ENCODE measurements around the gene RNF31.

The RNF31 gene

GRCh38 chr14:24113801-24114531 lies 33.3 kb upstream of the RNF31 start:
- Histone ChIP-seq H3K27ac (replicated peaks) (peak overlapping the region; percentile 97), H3K4me3 (replicated peaks; ENCODE audit: insufficient read depth, low read length) (peak overlapping the region; percentile 65), H3K27me3 (ENCODE audit: insufficient read depth, poor library complexity, severe bottlenecking) (no peaks in the 10 kb centered on the region)
- peak; percentile 78 for TF ChIP-seq GABPA (IDR thresholded peaks at IDR 0.05; ENCODE audit: low read depth)
- no peak for TF ChIP-seq CTCF (IDR thresholded peaks at IDR 0.05; ENCODE audit: insufficient read depth, low read length)
- peak; percentile 76; the same call in 1 of the 2 replicates for TF ChIP-seq POLR2AphosphoS5 (IDR thresholded peaks at IDR 0.05; ENCODE audit: low read depth)
- 0 out of 2 replicates have a peak, but pooled peaks have one; percentile 8 for TF ChIP-seq SPI1 (IDR thresholded peaks at IDR 0.05; ENCODE audit: borderline replicate concordance, low read depth)
- peak; percentile 47 for TF ChIP-seq REST (IDR thresholded peaks at IDR 0.05; ENCODE audit: insufficient replicate concordance, low read depth)
- DNase-seq (ENCODE audit: low read depth in 1 of 2, low spot score in 1 of 2), result peak; percentile 79 to 93

- peak; percentile 99 to 100 for DNase-seq (ENCODE audit: low read depth in 1 of 2, low spot score in 1 of 2)
- peak; percentile 19; the same call in 1 of the 2 replicates for TF ChIP-seq GABPA (IDR thresholded peaks at IDR 0.05; ENCODE audit: low read depth)
- no peak for TF ChIP-seq REST (IDR thresholded peaks at IDR 0.05; ENCODE audit: insufficient replicate concordance, low read depth)
- peak; percentile 26; the same call in 1 of the 2 replicates for TF ChIP-seq SPI1 (IDR thresholded peaks at IDR 0.05; ENCODE audit: borderline replicate concordance, low read depth)
- peak; percentile 72; the same call in 1 of the 2 replicates for TF ChIP-seq POLR2AphosphoS5 (IDR thresholded peaks at IDR 0.05; ENCODE audit: low read depth)
- no peak for TF ChIP-seq CTCF (IDR thresholded peaks at IDR 0.05; ENCODE audit: insufficient read depth, low read length)
Measured at GRCh38 chr14:24114532-24115421, 32.5 kb upstream of the RNF31 start, which contains the start of the genes DCAF11 and NRL. Gene DCAF11, plus strand, starts transcription at chr14:24114777. Its CDS starts 818 bp downstream, at chr14:24115595. Gene NRL, minus strand, starts transcription at chr14:24114949. Its CDS starts 32,101 bp downstream, at chr14:24082848.

GRCh38 chr14:24115422-24116127 lies 31.7 kb upstream of the RNF31 start:
- H3K4me3 ChIP-seq (replicated peaks; ENCODE audit: insufficient read depth, low read length), result peak overlapping the region; percentile 88
- H3K27ac ChIP-seq (replicated peaks), result peak overlapping the region; percentile 97
- TF ChIP-seq POLR2AphosphoS5 (IDR thresholded peaks at IDR 0.05; ENCODE audit: low read depth), result no peak
- no peak for TF ChIP-seq CTCF (IDR thresholded peaks at IDR 0.05; ENCODE audit: insufficient read depth, low read length)
- no peak for TF ChIP-seq REST (IDR thresholded peaks at IDR 0.05; ENCODE audit: insufficient replicate concordance, low read depth)
- TF ChIP-seq GABPA (IDR thresholded peaks at IDR 0.05; ENCODE audit: low read depth), result no peak
- no peaks in the 10 kb centered on the region for H3K27me3 ChIP-seq (ENCODE audit: insufficient read depth, poor library complexity, severe bottlenecking)
- DNase-seq (ENCODE audit: low read depth in 1 of 2, low spot score in 1 of 2), result no peak

More at GRCh38 chr14:24114532-24115421, 32.5 kb upstream of the RNF31 start, which contains the start of the genes DCAF11 and NRL:
- Histone ChIP-seq H3K27ac (replicated peaks) (peak within 1 kb of the TSS; percentile 97), H3K27me3 (ENCODE audit: insufficient read depth, poor library complexity, severe bottlenecking) (no peaks in the 10 kb centered on the region), H3K4me3 (replicated peaks; ENCODE audit: insufficient read depth, low read length) (peak within 1 kb of the TSS; percentile 88)

Measured in HL-60 (cell line).